Measurements from ENCODE around the gene PMPCB. TPM values are rescaled to one million over a fixed set of nuclear protein-coding genes. Genes with fewer than 3 reads are reported as not detected.

The PMPCB gene
- total and polyA plus RNA-seq, 2 donors (not counting 3 experiments of a cell fraction or from before 2014, with no cell fraction given): 30.0 to 36.8 TPM

- intact Hi-C loops (cut with micrococcal nuclease) (no loop called here), dilution Hi-C loops (cut with MboI; ENCODE audit: extremely low pct_ligation_motif_present, low sequenced_read_pairs) (no loop called here)
- H4K20me1 ChIP-seq (replicated peaks; ENCODE audit: control insufficient read depth, extremely low read depth, insufficient read depth, low read length): no peaks in the 10 kb centered on the region
- TF ChIP-seq MYC (IDR thresholded peaks at IDR 0.05; ENCODE audit: low read depth, low read length) (no peak), POLR2AphosphoS5 (IDR thresholded peaks at IDR 0.05; ENCODE audit: insufficient read depth, low read depth, low read length) (no peak), EZH2 (IDR thresholded peaks at IDR 0.05; ENCODE audit: borderline replicate concordance, low read depth, low read length, severe bottlenecking) (no peak), CTCF (IDR thresholded peaks at IDR 0.05; ENCODE audit: extremely low read depth in 1 of 2, insufficient read depth in 1 of 2, low read depth in 1 of 2, low read length in 2 of 2) (no peak)
- H2AFZ ChIP-seq (ENCODE audit: low read depth, low read length): no peak overlapping the region
- H3K27me3 ChIP-seq (ENCODE audit: control insufficient read depth in 2 of 2, insufficient read depth in 2 of 2, low read length in 2 of 2): no peaks in the 10 kb centered on the region
- DNase-seq (ENCODE audit: low read depth, low spot score) (no peak), FAIRE-seq (no peak)
- no peaks in the 10 kb centered on the region for H3K9me1 ChIP-seq (replicated peaks; ENCODE audit: control insufficient read depth, extremely low read depth, insufficient read depth, low read length)
- no peak overlapping the region for H3K4me3 ChIP-seq (replicated peaks in 1 of 3; ENCODE audit: insufficient read depth in 1 of 3, low read depth in 1 of 3, low read length in 3 of 3)
- H3K9me3 ChIP-seq (replicated peaks; ENCODE audit: control insufficient read depth, insufficient read depth, low read length): no peaks in the 10 kb centered on the region
- POLR2A ChIA-PET: no interaction called here
- CTCF ChIA-PET: no interaction called here
- no peak overlapping the region for H3K4me2 ChIP-seq (ENCODE audit: insufficient read depth, low read length)
- H3K27ac ChIP-seq (ENCODE audit: insufficient read depth, low read depth, low read length): no peak overlapping the region
- no peak overlapping the region for H3K9ac ChIP-seq (replicated peaks; ENCODE audit: extremely low read depth, insufficient read depth, low read length)
- H3K36me3 ChIP-seq (ENCODE audit: control insufficient read depth in 2 of 2, extremely low read depth in 1 of 2, insufficient read depth in 2 of 2, low read length in 2 of 2): peaks cover 10 to 23% of the 10 kb centered on the region in 2 experiments
- peaks cover 9% of the 10 kb centered on the region for H3K79me2 ChIP-seq (ENCODE audit: control insufficient read depth, insufficient read depth, low read length)
- no TSS peak for BruUV-seq (replicated peaks)
- peaks cover 4% of the 10 kb centered on the region for H3K4me1 ChIP-seq (ENCODE audit: control insufficient read depth, extremely low read depth, insufficient read depth, low read length)
Observed at GRCh38 chr7:103325744-103326143, 28.5 kb downstream of the PMPCB start.

GRCh38 chr7:103336761-103337160, 39.5 kb downstream of the PMPCB start:
- BruUV-seq (replicated peaks): no TSS peak
- H3K9me1 ChIP-seq (replicated peaks; ENCODE audit: control insufficient read depth, extremely low read depth, insufficient read depth, low read length): no peaks in the 10 kb centered on the region
- intact Hi-C loops (cut with micrococcal nuclease) (no loop called here), dilution Hi-C loops (cut with MboI; ENCODE audit: extremely low pct_ligation_motif_present, low sequenced_read_pairs) (no loop called here)
- H3K9ac ChIP-seq (replicated peaks; ENCODE audit: extremely low read depth, insufficient read depth, low read length): no peak overlapping the region
- TF ChIP-seq MYC (IDR thresholded peaks at IDR 0.05; ENCODE audit: low read depth, low read length): no peak
- TF ChIP-seq FOS (IDR thresholded peaks at IDR 0.05; ENCODE audit: borderline replicate concordance, insufficient read depth, low read length): no peak
- no peak for TF ChIP-seq JUN (IDR thresholded peaks at IDR 0.05; ENCODE audit: borderline replicate concordance, insufficient read depth, insufficient read length, low read depth)
- no peak for TF ChIP-seq POLR2A (IDR thresholded peaks at IDR 0.05; ENCODE audit: low read depth, low read length)
- no peak for TF ChIP-seq EZH2 (IDR thresholded peaks at IDR 0.05; ENCODE audit: borderline replicate concordance, low read depth, low read length, severe bottlenecking)
- TF ChIP-seq MAX (IDR thresholded peaks at IDR 0.05; ENCODE audit: insufficient read depth, insufficient read length): no peak
- no peak for TF ChIP-seq CTCF (IDR thresholded peaks at IDR 0.05; ENCODE audit: extremely low read depth in 1 of 2, insufficient read depth in 1 of 2, low read depth in 1 of 2, low read length in 2 of 2)
- no peak for TF ChIP-seq GATA2 (IDR thresholded peaks at IDR 0.05; ENCODE audit: insufficient read depth, insufficient read length, low read depth, low read length)
- no peak for TF ChIP-seq POLR2AphosphoS5 (IDR thresholded peaks at IDR 0.05; ENCODE audit: insufficient read depth, low read depth, low read length)
- H2AFZ ChIP-seq (ENCODE audit: low read depth, low read length): no peak overlapping the region
- peaks cover 14 to 26% of the 10 kb centered on the region in 2 experiments for H3K36me3 ChIP-seq (ENCODE audit: control insufficient read depth in 2 of 2, extremely low read depth in 1 of 2, insufficient read depth in 2 of 2, low read length in 2 of 2)
- peaks cover 64% of the 10 kb centered on the region for H3K79me2 ChIP-seq (ENCODE audit: control insufficient read depth, insufficient read depth, low read length)
- no peak overlapping the region for H3K4me3 ChIP-seq (replicated peaks in 1 of 3; ENCODE audit: insufficient read depth in 1 of 3, low read depth in 1 of 3, low read length in 3 of 3)
- no peaks in the 10 kb centered on the region for H3K27me3 ChIP-seq (ENCODE audit: control insufficient read depth in 2 of 2, insufficient read depth in 2 of 2, low read length in 2 of 2)
- FAIRE-seq: no peak
- no peaks in the 10 kb centered on the region for H3K9me3 ChIP-seq (replicated peaks; ENCODE audit: control insufficient read depth, insufficient read depth, low read length)
- no peaks in the 10 kb centered on the region for H4K20me1 ChIP-seq (replicated peaks; ENCODE audit: control insufficient read depth, extremely low read depth, insufficient read depth, low read length)
- H3K4me2 ChIP-seq (ENCODE audit: insufficient read depth, low read length): no peak overlapping the region
- no peaks in the 10 kb centered on the region for H3K4me1 ChIP-seq (ENCODE audit: control insufficient read depth, extremely low read depth, insufficient read depth, low read length)
- CTCF ChIA-PET: no interaction called here
- no peak for DNase-seq (ENCODE audit: low read depth, low spot score)
- no peak overlapping the region for H3K27ac ChIP-seq (ENCODE audit: insufficient read depth, low read depth, low read length)
- POLR2A ChIA-PET: no interaction called here

All from endothelial cell of umbilical vein (primary cell).